SU-DHL-6 (cell line): Measurements from ENCODE around the gene SULT1C4.

Experiments
- H2AFZ ChIP-seq: fragments of 200-600 bp; sonication (generic); 2 replicates; pipeline ENCODE4 v1.6.1; 2014; ENCODE audit warnings: low read depth, mild to moderate bottlenecking, moderate library complexity, mixed read lengths, antibody characterized with exemption, low read length; ENCODE audit not compliant: severe bottlenecking
- H3F3A ChIP-seq: fragments of 200-600 bp; shearing (Covaris generic); 2 replicates; pipeline ENCODE4 v1.6.0; 2016; ENCODE audit warnings: antibody characterized with exemption, mild to moderate bottlenecking; ENCODE audit not compliant: insufficient read depth
- H3K27ac ChIP-seq: fragments of 200-600 bp; sonication (generic); 2 replicates; pipeline ENCODE4 v1.5.1; 2016; ENCODE audit warnings: low read depth, mild to moderate bottlenecking, low read length, moderate library complexity, mixed read lengths
- H3K27me3 ChIP-seq: fragments of 200-600 bp; sonication (generic), shearing (Covaris generic); 2 replicates; pipeline ENCODE4 v1.6.0; 2014; ENCODE audit warnings: mild to moderate bottlenecking, low read length
- H3K36me3 ChIP-seq: fragments of 200-600 bp; sonication (generic); 2 replicates; pipeline ENCODE4 v1.6.1; 2014; ENCODE audit warnings: mild to moderate bottlenecking, low read length, mixed read lengths
- H3K4me2 ChIP-seq: fragments of 300-600, 200-600 bp; shearing (Covaris generic), sonication (generic); 2 replicates; pipeline ENCODE4 v1.6.0; 2014; ENCODE audit warnings: low read length, low read depth, mild to moderate bottlenecking; ENCODE audit not compliant: poor library complexity, severe bottlenecking
- H3K4me3 ChIP-seq: fragments of 200-600 bp; sonication (generic); 2 replicates; pipeline ENCODE4 v1.5.1; 2014; ENCODE audit warnings: antibody characterized with exemption, low read length, mild to moderate bottlenecking, mixed read lengths; ENCODE audit not compliant: insufficient read depth, poor library complexity, severe bottlenecking
- H3K79me2 ChIP-seq: fragments of 200-600 bp; sonication (generic); 2 replicates; pipeline ENCODE4 v1.6.1; 2014; ENCODE audit warnings: mild to moderate bottlenecking, low read length, moderate library complexity; ENCODE audit not compliant: insufficient read depth
- H3K9ac ChIP-seq: fragments of 200-600 bp; sonication (generic); 2 replicates; pipeline ENCODE4 v1.7.0; 2014; ENCODE audit warnings: mild to moderate bottlenecking, low read length
- H3K9me2 ChIP-seq: fragments of 200-600 bp; sonication (generic); replicated peaks from 2 replicates; pipeline ENCODE4 v1.6.1; 2014; ENCODE audit warnings: low read length; ENCODE audit not compliant: insufficient read depth
- H3K9me3 ChIP-seq: fragments of 200-600 bp; sonication (generic); 2 replicates; pipeline ENCODE4 v1.6.1; 2014; ENCODE audit warnings: low read length, mixed read lengths; ENCODE audit not compliant: insufficient read depth
- H4K20me1 ChIP-seq: fragments of 200-600 bp; sonication (generic); 2 replicates; pipeline ENCODE4 v1.6.1; 2014; ENCODE audit warnings: low read depth, mild to moderate bottlenecking, antibody characterized with exemption, low read length, moderate library complexity, mixed read lengths
- EZH2phosphoT487 ChIP-seq: fragments of 200-600 bp; sonication (generic), shearing (Covaris generic); conservative IDR thresholded peaks from 2 replicates; pipeline ENCODE4 v1.6.1; 2018; ENCODE audit warnings: mild to moderate bottlenecking, antibody characterized with exemption, low read length, moderate library complexity, mixed read lengths
- TF ChIP-seq, protein P1 (sequence below): fragments of 200-600 bp; sonication (generic); IDR thresholded peaks from one replicate; pipeline ENCODE4 v1.5.1; 2017; ENCODE audit warnings: antibody characterized with exemption, mild to moderate bottlenecking, low read length, moderate library complexity; ENCODE audit not compliant: insufficient read depth, poor library complexity, severe bottlenecking

The SULT1C4 gene

DNA sequence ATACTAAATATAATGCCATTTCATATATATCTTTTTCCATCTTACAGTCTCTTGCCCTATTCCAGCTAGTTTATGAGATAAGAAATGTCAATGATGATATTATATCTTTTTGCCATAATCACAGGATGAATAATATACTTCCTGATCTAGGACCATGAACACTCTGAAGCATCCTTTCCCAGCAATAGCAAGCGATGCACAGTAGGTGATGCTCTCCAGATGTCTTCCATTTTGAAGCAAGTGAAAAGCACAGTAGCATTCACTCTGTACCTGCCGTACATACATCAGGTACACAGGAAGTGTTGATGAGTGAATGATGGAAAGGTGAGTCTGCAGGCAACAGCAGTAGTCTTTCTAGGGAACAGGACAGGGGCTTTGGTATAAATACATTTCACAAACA is 8.6 kb upstream of the SULT1C4 start:
- Histone ChIP-seq H3K27me3 (no peaks in the 10 kb centered on the region), H3K9me3 (no peaks in the 10 kb centered on the region), H3K4me2 (no peak overlapping the region), H3K79me2 (no peaks in the 10 kb centered on the region), H2AFZ (no peak overlapping the region), H3K27ac (no peak overlapping the region), H3K36me3 (no peaks in the 10 kb centered on the region), H3F3A (no peaks in the 10 kb centered on the region), H3K4me3 (no peak overlapping the region), H4K20me1 (no peaks in the 10 kb centered on the region), H3K9ac (no peak overlapping the region), H3K9me2 (no peaks in the 10 kb centered on the region)
- TF ChIP-seq, protein P1, sequence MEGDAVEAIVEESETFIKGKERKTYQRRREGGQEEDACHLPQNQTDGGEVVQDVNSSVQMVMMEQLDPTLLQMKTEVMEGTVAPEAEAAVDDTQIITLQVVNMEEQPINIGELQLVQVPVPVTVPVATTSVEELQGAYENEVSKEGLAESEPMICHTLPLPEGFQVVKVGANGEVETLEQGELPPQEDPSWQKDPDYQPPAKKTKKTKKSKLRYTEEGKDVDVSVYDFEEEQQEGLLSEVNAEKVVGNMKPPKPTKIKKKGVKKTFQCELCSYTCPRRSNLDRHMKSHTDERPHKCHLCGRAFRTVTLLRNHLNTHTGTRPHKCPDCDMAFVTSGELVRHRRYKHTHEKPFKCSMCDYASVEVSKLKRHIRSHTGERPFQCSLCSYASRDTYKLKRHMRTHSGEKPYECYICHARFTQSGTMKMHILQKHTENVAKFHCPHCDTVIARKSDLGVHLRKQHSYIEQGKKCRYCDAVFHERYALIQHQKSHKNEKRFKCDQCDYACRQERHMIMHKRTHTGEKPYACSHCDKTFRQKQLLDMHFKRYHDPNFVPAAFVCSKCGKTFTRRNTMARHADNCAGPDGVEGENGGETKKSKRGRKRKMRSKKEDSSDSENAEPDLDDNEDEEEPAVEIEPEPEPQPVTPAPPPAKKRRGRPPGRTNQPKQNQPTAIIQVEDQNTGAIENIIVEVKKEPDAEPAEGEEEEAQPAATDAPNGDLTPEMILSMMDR: no peak
- no peak for TF ChIP-seq EZH2phosphoT487

DNA sequence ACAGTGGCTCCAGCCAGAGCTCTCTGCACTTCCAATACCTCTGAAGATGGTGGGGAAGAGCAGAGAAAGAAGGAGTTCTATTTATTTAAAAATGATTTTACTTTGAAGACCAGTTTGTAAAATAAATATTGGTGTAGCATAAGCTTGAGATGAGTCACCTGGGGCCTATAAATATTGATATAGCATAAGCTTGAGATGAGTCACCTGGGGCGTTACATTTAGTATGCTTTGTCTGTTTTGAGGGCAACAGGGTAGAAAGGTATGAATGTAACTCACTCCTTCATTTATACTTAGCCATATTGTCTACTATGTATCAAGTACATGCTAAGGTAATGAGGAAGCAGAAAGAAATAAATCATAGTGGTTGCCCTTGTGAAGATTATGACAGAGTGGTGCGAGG is 7.7 kb upstream of the SULT1C4 start:
- H3K9ac ChIP-seq: no peak overlapping the region
- no peak overlapping the region for H2AFZ ChIP-seq
- no peak overlapping the region for H3K4me3 ChIP-seq
- no peaks in the 10 kb centered on the region for H3K9me2 ChIP-seq
- no peaks in the 10 kb centered on the region for H3K36me3 ChIP-seq
- no peak overlapping the region for H3K4me2 ChIP-seq
- no peaks in the 10 kb centered on the region for H4K20me1 ChIP-seq
- no peak overlapping the region for H3K27ac ChIP-seq
- H3K9me3 ChIP-seq: no peaks in the 10 kb centered on the region
- no peaks in the 10 kb centered on the region for H3F3A ChIP-seq
- no peaks in the 10 kb centered on the region for H3K27me3 ChIP-seq
- TF ChIP-seq, protein P1: no peak
- no peak for TF ChIP-seq EZH2phosphoT487
- H3K79me2 ChIP-seq: no peaks in the 10 kb centered on the region

DNA sequence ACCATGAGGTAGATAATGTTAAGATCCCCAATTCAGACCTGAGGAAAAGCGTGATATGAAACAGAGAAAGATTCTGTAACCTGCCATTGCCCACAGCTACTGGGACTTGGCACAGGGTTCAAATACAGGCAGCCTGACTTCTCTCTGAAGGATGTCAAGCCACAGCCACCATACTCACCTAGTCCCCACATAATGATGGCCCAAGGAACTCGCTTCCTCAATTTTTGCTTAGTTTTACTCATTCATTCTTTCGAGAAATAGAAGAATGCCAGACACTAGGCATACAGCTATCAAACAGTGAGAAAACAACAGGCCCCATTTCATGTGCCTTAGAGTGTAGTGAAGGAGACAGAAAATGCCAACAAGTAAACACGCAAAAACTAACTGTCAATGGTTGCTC is 980 bp upstream of the SULT1C4 start:
- H3K9me2 ChIP-seq: no peaks in the 10 kb centered on the region
- no peak overlapping the region for H3K27ac ChIP-seq
- H3K27me3 ChIP-seq: no peaks in the 10 kb centered on the region
- no peaks in the 10 kb centered on the region for H3K79me2 ChIP-seq
- H3K36me3 ChIP-seq: no peaks in the 10 kb centered on the region
- no peak overlapping the region for H3K9ac ChIP-seq
- no peak overlapping the region for H2AFZ ChIP-seq
- H3K4me3 ChIP-seq: no peak overlapping the region
- TF ChIP-seq, protein P1: no peak
- H3F3A ChIP-seq: no peaks in the 10 kb centered on the region
- H3K4me2 ChIP-seq: no peak overlapping the region
- no peaks in the 10 kb centered on the region for H4K20me1 ChIP-seq
- no peaks in the 10 kb centered on the region for H3K9me3 ChIP-seq

DNA sequence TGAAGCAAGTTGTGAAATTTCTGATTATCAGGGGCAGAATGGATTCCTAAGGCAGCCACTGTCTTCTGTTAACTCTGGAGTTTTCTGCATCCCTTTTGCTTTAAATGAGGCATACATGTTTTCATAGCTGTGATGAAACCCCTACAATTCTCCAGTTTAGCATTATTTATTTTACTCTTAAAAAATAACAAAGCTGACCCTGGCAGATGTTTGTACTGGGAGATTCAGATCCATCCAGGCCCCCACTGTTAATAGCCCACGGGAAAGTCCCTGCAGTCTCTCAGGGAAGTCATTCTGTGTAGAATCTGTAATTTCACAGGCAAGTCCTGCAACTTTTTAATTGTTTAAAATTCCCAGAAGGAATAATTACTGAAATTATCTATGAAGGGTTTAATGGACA is 353 bp upstream of the SULT1C4 start:
- no peak overlapping the region for H3K4me2 ChIP-seq

More for the DNA sequence above, 353 bp upstream of the SULT1C4 start:
- Histone ChIP-seq H3K27ac (no peak overlapping the region), H2AFZ (no peak overlapping the region), H3K9me2 (no peaks in the 10 kb centered on the region), H3K79me2 (no peaks in the 10 kb centered on the region), H3K4me3 (no peak overlapping the region), H3K9me3 (no peaks in the 10 kb centered on the region), H4K20me1 (no peaks in the 10 kb centered on the region), H3F3A (no peaks in the 10 kb centered on the region), H3K36me3 (no peaks in the 10 kb centered on the region), H3K9ac (no peak overlapping the region), H3K27me3 (no peaks in the 10 kb centered on the region)
- TF ChIP-seq, protein P1: no peak
